Ovary (tissue), 9 donors: ENCODE measurements around the gene ABRAXAS1. TPM values are rescaled to one million over a fixed set of nuclear protein-coding genes. Genes with fewer than 3 reads are reported as not detected.

Experiments used
- DNase-seq, 5 donors: peaks; one replicate each; pipeline ENCODE4 v3.0.0-alpha.2; 2019 to 2020
- H3K27ac ChIP-seq, 2 donors: fragments of 200-600 bp; one replicate each; pipeline versions ENCODE4 v1.5.1 to v1.8.0; 2019 to 2022
- H3K27me3 ChIP-seq: fragments of 200-600 bp; one replicate; pipeline ENCODE4 v1.8.0; 2022
- H3K36me3 ChIP-seq: fragments of 200-600 bp; sonication (generic); one replicate; pipeline ENCODE4 v1.5.1; 2019
- H3K4me1 ChIP-seq: one replicate; pipeline ENCODE4 v1.8.1; 2013; ENCODE audit warnings: mild to moderate bottlenecking, moderate library complexity; ENCODE audit not compliant: insufficient read depth
- H3K4me3 ChIP-seq: fragments of 200-600 bp; sonication (generic); one replicate; pipeline ENCODE4 v1.5.1; 2017
- H3K9me3 ChIP-seq, 2 donors: fragments of 200-600 bp in 1 of 2; sonication (generic) in 1 of 2; one replicate each; pipeline versions ENCODE4 v1.5.1 to v1.8.1; 2013 to 2019; ENCODE audit warnings: mild to moderate bottlenecking in 1 of 2, moderate library complexity in 1 of 2
- EP300 ChIP-seq: sonication (generic); formaldehyde crosslinking; IDR thresholded peaks from one replicate; pipeline ENCODE4 v1.6.1; 2017; ENCODE audit warnings: antibody characterized with exemption
- POLR2A ChIP-seq: fragments of 450-650 bp; IDR thresholded peaks from one replicate; pipeline ENCODE4 v1.6.1; 2017; ENCODE audit warnings: antibody characterized with exemption, mild to moderate bottlenecking, moderate library complexity
- WGBS, 3 donors: extraction: QIAGEN DNeasy Blood & Tissue Kit in 1 of 3; methylation state at CpG; one replicate each; pipeline versions ENCODE4 v1.1.5 to v1.1.7; 2013 to 2017; 5-methylcytosine and 5-hydroxymethylcytosine counted together
- intact Hi-C, 4 donors: fragments of 100-400 bp; cut with DNase I; formaldehyde crosslinking; loops; one replicate each; pipeline versions ENCODE4 v1.11.0 to v1.15.1; 2022 to 2023
- polyA plus RNA-seq, 2 donors: library from polyadenylated mRNA; stranded (reverse); fragments of 200-250 nt in 1 of 2; fragments of 350-450 nt in 1 of 2; fragmentation: Illumina TruSeq in 1 of 2; extraction: RNeasy Lipid Tissue Mini Kit (QIAGEN cat#74804) in 1 of 2; gene quantifications; one replicate each; pipeline ENCODE4 v1.2.3, GENCODE V29; 2013 to 2014
- total RNA-seq, 7 donors: library from RNA; depleted of rRNA in 2 of 7; stranded (reverse); fragments of >200 nt in 2 of 7; fragmentation: NEBNext Ultra II Directional in 3 of 7; extraction: Animal tissue kit (Norgen Biotek cat#: 25700) in 3 of 7; gene quantifications; one replicate each; pipeline versions ENCODE4 v1.1.0 to v1.2.4, GENCODE V29; 2016 to 2023
- TF ChIP-seq, protein P1 (sequence below), 3 donors: fragments of 450-650 bp in 2 of 3; fragments of 200-600 bp in 1 of 3; IDR thresholded peaks; one replicate each; pipeline versions ENCODE4 v1.5.1 to v1.8.0; 2016 to 2022; ENCODE audit warnings: antibody characterized with exemption in 3 of 3, mild to moderate bottlenecking in 1 of 3
- donor health status: DM: no; HTN: no; CAD: no; lungs with moderate emphysema.
- donor health status: DM: no; HTN: no; CAD: no.
- donor health status: Bipolar disorder and iron deficiency.
- donor health status: DM: yes; HTN: yes; CAD: no.
- donor health status: DM: no; HTN: no; CAD: no.
- donor health status: DM: yes; HTN: yes; CAD: no.

Gene ABRAXAS1
- total and polyA plus RNA-seq, 9 donors, result 14.5 to 43.1 (median 31.5) TPM

DNA sequence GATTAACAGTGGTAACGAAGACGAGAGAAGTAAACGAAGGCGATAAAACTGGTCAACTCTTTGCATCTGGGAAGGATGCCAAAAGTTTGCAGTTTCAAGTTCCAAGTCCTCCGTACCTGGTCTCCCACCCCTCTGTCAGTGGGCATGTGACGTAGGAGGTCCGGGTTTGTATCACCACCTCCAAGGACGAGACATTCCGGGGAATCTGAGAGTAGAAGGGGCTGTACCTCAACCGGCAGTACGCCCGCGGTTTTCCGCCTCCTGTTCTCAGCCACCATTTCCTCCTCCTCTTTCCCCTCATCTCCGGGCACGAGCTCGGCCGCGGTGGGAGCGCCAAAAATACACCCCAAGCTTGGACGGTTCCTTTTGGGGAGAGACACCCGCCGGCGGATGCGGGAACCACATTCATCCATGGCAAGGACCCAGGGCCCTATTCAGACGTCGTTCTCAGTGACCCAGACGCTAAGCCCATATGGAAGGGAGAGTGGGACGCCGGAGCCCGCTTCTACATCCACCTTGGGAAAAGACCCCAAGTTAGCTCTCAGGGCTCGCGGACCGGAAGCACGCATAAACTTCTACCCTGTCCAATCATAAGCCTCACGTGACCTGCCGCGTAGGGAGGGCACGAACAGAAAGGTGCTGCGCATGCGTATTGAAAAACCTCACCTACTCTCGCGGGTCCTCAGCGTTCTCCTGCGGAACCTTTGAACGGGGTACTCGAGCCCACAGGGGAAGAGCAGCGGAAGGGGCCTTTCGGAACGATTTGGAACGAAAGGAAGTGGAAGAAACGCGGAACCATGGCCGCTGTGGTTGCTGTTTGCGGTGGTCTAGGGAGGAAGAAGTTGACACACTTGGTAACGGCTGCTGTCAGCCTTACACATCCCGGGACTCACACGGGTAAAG lies 29.4 kb downstream of the ABRAXAS1 start, which contains the start of the genes HELQ and MRPS18C:
HELQ (minus strand) TSS at position 543 of the 903 bp plus-strand sequence; CDS start at position 413, 130 bp downstream.
MRPS18C (plus strand) TSS at position 778 of the 903 bp plus-strand sequence; CDS start at position 798, 20 bp downstream.
- peaks cover 7% of the 10 kb centered on the region for H3K4me1 ChIP-seq
- H3K9me3 ChIP-seq, result no peaks in the 10 kb centered on the region
- 0% methylated on average over 58 of the region's 58 CpGs for WGBS, 3 donors
- H3K27ac ChIP-seq, result peak within 1 kb of the TSS; percentile 96 to 97
- intact Hi-C loops, result loop anchor here in 2 of 4 donors (10.0 kb wide), 3 partner anchors 121 to 421 kb away; partner anchors contain the start of genes COPS4 (in 1 of the 2), COQ2 (in 1 of the 2) and HPSE (in 1 of the 2)
- TF ChIP-seq, protein P1, sequence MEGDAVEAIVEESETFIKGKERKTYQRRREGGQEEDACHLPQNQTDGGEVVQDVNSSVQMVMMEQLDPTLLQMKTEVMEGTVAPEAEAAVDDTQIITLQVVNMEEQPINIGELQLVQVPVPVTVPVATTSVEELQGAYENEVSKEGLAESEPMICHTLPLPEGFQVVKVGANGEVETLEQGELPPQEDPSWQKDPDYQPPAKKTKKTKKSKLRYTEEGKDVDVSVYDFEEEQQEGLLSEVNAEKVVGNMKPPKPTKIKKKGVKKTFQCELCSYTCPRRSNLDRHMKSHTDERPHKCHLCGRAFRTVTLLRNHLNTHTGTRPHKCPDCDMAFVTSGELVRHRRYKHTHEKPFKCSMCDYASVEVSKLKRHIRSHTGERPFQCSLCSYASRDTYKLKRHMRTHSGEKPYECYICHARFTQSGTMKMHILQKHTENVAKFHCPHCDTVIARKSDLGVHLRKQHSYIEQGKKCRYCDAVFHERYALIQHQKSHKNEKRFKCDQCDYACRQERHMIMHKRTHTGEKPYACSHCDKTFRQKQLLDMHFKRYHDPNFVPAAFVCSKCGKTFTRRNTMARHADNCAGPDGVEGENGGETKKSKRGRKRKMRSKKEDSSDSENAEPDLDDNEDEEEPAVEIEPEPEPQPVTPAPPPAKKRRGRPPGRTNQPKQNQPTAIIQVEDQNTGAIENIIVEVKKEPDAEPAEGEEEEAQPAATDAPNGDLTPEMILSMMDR (IDR thresholded peaks at IDR 0.05), result peak in 2 of 3 donors; percentile 32 to 40
- TF ChIP-seq POLR2A, result peak; percentile 89
- no peak for TF ChIP-seq EP300
- H3K27me3 ChIP-seq, result no peaks in the 10 kb centered on the region
- H3K4me3 ChIP-seq, result peak within 1 kb of the TSS; percentile 84
- H3K36me3 ChIP-seq, result no peaks in the 10 kb centered on the region
- peak; percentile 95 to 98 (median 97) for DNase-seq

DNA sequence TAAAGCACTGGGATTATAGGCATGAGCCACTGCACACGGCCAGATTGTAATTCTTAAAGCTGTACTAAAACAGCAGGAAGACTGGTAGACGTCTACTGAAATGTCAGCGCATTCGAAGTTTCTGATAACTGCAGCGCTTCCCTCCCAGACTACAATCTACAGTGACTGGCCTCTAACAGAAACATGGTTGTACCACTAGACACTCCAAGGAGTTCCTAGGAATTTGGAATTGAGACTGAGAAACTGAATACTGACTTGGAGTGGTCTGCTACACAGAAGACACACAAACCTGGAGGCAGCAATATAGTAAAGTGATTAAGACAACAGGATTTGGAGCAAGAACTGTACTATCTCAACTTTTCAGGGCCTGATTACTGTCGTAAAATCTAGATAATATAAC lies 30.2 kb downstream of the ABRAXAS1 start:
- Histone ChIP-seq H3K9me3 (no peaks in the 10 kb centered on the region), H3K36me3 (no peaks in the 10 kb centered on the region), H3K4me3 (peak overlapping the region; percentile 84), H3K4me1 (peaks cover 7% of the 10 kb centered on the region), H3K27ac (peak overlapping the region; percentile 96 to 97), H3K27me3 (no peaks in the 10 kb centered on the region)
- TF ChIP-seq EP300 (no peak), POLR2A (no peak)
- TF ChIP-seq, protein P1 (IDR thresholded peaks at IDR 0.05), result no peak
- 1 to 3% (median 1%) methylated on average over 6 of the region's 6 CpGs for WGBS, 3 donors
- no peak for DNase-seq
- intact Hi-C loops, result loop anchor here in 2 of 4 donors (10.0 kb wide), 3 partner anchors 120 to 420 kb away; partner anchors contain the start of genes COPS4 (in 1 of the 2), COQ2 (in 1 of the 2) and HPSE (in 1 of the 2)

DNA sequence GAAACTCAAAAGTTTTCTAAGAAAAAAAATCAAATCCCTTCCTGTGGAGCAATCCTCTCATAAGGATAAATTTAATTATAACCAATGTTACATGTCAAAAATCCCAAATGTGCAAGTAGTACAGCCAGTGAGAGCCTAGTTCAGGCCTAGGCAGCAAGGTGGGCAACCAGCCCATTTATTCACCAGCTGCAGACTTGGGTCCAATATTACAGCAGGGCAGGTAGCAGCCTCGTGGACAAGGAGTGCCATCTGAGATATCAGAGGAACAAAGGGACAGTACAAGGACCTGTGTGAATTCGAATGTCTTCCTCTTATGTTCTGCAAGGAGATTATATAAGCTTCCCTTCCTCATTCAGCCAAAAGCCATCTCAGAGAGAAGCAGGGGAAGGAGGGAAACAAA lies 35.9 kb downstream of the ABRAXAS1 start:
- no peak overlapping the region for H3K4me3 ChIP-seq
- no peaks in the 10 kb centered on the region for H3K36me3 ChIP-seq
- no peak overlapping the region for H3K27ac ChIP-seq
- peaks cover 5% of the 10 kb centered on the region for H3K4me1 ChIP-seq
- H3K27me3 ChIP-seq, result no peaks in the 10 kb centered on the region
- TF ChIP-seq EP300 (no peak), POLR2A (no peak)
- TF ChIP-seq, protein P1 (IDR thresholded peaks at IDR 0.05), result no peak
- no peaks in the 10 kb centered on the region for H3K9me3 ChIP-seq
- intact Hi-C loops, result no loop called here
- DNase-seq, result no peak
- WGBS, 3 donors, result 53 to 80% (median 77%) methylated on average over 2 of the region's 2 CpGs

DNA sequence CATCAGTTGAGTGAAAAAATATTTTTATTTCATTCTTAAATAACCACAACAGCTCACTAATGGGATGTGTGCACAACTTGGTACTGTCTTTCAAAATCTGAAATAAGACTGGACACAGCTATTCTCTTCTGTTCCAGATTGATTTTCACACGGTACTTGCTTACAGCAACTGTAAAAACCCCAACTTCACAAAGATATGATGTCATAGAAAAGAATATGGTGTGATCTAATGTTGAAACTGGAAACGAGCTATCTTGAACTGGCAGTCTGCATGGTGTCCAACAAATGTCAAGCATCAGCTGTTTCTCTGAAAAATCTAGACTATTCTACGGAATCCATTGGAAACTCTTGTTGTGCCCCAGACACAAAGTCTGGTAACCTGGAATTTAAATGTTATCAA lies 44.0 kb downstream of the ABRAXAS1 start:
- no peak overlapping the region for H3K4me3 ChIP-seq
- H3K4me1 ChIP-seq, result no peaks in the 10 kb centered on the region
- WGBS, 3 donors, result 84% methylated on average over 3 of the region's 3 CpGs
- H3K9me3 ChIP-seq, result no peaks in the 10 kb centered on the region
- intact Hi-C loops, result no loop called here
- H3K36me3 ChIP-seq, result no peaks in the 10 kb centered on the region
- H3K27me3 ChIP-seq, result no peaks in the 10 kb centered on the region
- TF ChIP-seq POLR2A (no peak), EP300 (no peak)
- TF ChIP-seq, protein P1 (IDR thresholded peaks at IDR 0.05), result no peak
- H3K27ac ChIP-seq, result no peak overlapping the region
- DNase-seq, result no peak
